K562 treated with DMSO at 1 percent for 24 hours (cell line): Measurements from ENCODE around the gene RRN3. TPM values are rescaled to one million over a fixed set of nuclear protein-coding genes. Genes with fewer than 3 reads are reported as not detected.

Source experiments
- total RNA-seq: library from RNA; unstranded; fragments of 300-600 nt; gene quantifications from 2 replicates; pipeline ENCODE4 v1.2.3, GENCODE V29; 2022; ENCODE audit warnings: low read depth; ENCODE audit not compliant: insufficient read depth

The RRN3 gene
- 10.3 and 12.3 TPM in 2 replicates for total RNA-seq

GRCh38 chr16:15093955-15094827 is at the start of gene RRN3:
TSS of gene RRN3 (minus strand) at chr16:15094272. CDS start at chr16:15094233, 39 bp downstream.

Other genes with a start within 250 kb of the RRN3 start
- 36.8 and 38.1 TPM in 2 replicates for gene NPIPA1, start 156.8 kb downstream of the RRN3 start, total RNA-seq
- gene PDXDC1, start 119.2 kb downstream of the RRN3 start, total RNA-seq: 55.9 and 60.1 TPM in 2 replicates
- 11.8 and 13.0 TPM in 2 replicates for gene NTAN1, start 38.2 kb downstream of the RRN3 start, total RNA-seq